AG09309 (cell line): ENCODE data around the gene RGS5.
"Not testable (repeated sequence)": the region's sequence is repeated elsewhere in the genome, so short reads cannot be mapped to it uniquely, and the experiment has no call there.

Experiments used
- DNase-seq: peaks from one replicate; pipeline ENCODE4 v3.0.0-alpha.2; 2010; ENCODE audit warnings: low read depth
- H3K4me3 ChIP-seq: 2 replicates; pipeline ENCODE4 v1.5.1; 2011; ENCODE audit warnings: mild to moderate bottlenecking, low read depth, low read length, moderate library complexity; ENCODE audit not compliant: control insufficient read depth
- TF ChIP-seq, protein P1 (sequence below): IDR thresholded peaks from 2 replicates; pipeline ENCODE4 v1.5.1; 2011; ENCODE audit warnings: mild to moderate bottlenecking, low read depth, low read length, inconsistent platforms; ENCODE audit not compliant: insufficient read depth, control insufficient read depth; ENCODE audit errors: missing control alignments

RGS5 gene

DNA sequence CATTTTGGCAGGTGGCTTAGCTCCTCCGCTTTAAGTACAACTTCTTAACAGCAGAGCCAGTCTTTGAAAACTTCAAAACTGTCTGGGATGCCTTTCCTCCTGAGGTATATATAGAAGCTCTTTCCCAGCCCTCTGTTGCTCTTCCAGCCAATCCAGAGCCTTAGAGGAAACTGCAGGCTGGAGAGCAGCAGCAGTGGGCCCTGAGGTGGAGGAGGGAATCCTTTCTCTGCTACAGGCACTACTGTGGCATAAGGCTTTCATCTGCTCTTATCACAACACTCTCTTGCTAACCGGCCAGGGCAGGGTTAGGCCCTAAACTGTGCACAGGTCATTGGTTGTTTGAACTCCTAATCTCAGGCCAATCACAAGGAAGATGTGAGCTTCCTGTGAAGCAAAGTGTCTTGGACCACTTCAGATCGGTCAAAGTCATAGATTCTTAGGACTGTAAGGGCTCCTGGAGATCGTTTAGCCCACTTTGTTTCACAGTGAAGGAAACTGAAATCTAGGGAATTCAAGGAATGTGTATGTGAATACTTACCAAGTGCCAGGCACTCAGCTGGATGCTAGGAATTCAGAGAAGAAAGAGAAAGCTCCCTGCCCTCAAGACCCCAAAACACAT, at the start of gene RGS5:
Gene RGS5 (minus strand): TSS at position 84 of the 619 bp plus-strand sequence. CDS start 81 bp downstream, at position 3.
- TF ChIP-seq, protein P1, sequence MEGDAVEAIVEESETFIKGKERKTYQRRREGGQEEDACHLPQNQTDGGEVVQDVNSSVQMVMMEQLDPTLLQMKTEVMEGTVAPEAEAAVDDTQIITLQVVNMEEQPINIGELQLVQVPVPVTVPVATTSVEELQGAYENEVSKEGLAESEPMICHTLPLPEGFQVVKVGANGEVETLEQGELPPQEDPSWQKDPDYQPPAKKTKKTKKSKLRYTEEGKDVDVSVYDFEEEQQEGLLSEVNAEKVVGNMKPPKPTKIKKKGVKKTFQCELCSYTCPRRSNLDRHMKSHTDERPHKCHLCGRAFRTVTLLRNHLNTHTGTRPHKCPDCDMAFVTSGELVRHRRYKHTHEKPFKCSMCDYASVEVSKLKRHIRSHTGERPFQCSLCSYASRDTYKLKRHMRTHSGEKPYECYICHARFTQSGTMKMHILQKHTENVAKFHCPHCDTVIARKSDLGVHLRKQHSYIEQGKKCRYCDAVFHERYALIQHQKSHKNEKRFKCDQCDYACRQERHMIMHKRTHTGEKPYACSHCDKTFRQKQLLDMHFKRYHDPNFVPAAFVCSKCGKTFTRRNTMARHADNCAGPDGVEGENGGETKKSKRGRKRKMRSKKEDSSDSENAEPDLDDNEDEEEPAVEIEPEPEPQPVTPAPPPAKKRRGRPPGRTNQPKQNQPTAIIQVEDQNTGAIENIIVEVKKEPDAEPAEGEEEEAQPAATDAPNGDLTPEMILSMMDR: no peak
- no peak for DNase-seq
- H3K4me3 ChIP-seq: no peak within 1 kb of the TSS

- no peak for DNase-seq
- H3K4me3 ChIP-seq: no peak overlapping the region
- TF ChIP-seq, protein P1: no peak
Measured at GRCh38 chr1:163250382-163250974, 47.8 kb upstream of the RGS5 start.

DNA sequence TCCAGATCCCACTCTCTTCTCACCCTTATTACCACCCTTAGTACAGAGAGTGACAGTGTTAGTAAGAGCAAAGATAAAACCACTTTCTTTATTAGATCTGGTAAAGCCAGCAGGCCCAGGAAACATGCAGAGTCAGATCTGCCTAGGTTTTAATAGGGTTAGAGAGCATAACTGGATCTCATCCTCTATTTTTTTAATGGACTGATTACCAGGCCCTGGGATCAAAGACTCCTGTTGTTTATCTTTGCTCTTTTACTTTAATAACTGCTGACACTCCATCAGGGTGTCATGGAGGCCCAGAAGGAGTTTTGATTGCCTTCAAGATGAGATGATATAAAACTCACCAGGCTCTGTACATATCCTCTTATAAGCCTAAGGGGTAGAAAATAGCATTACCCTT, 45.3 kb upstream of the RGS5 start:
- no peak overlapping the region for H3K4me3 ChIP-seq
- TF ChIP-seq, protein P1: no peak
- DNase-seq: no peak

- H3K4me3 ChIP-seq, DNase-seq: not testable (repeated sequence)
Measured at GRCh38 chr1:163244648-163245047, 41.9 kb upstream of the RGS5 start.

- DNase-seq: no peak
Measured at GRCh38 chr1:163241746-163242145, 39.0 kb upstream of the RGS5 start.

DNA sequence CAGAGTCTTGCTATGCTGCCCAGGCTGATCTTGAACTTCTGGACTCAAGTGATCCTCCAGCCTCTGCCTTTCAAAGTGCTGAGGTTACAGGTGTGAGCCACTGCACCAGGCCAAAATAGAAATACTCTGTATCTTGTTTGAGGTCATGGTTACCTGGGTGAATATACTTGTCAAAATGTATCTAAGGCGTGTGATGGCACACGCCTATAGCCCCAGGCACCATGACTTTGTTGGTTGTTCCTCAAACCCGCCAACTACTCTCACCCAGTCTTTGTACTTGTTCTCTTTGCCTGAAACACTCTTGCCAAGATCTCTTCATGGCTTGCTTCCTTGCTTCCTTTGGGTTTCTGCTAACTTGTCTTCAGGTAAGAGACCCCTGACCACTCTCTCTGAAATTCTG, 38.0 kb upstream of the RGS5 start:
- H3K4me3 ChIP-seq: no peak overlapping the region
- DNase-seq: no peak
- TF ChIP-seq, protein P1: no peak

More at GRCh38 chr1:163241746-163242145, 39.0 kb upstream of the RGS5 start:
- no peak overlapping the region for H3K4me3 ChIP-seq
- TF ChIP-seq, protein P1: no peak

GRCh38 chr1:163233643-163234042, 30.9 kb upstream of the RGS5 start:
- DNase-seq: not testable (repeated sequence)

More at GRCh38 chr1:163233643-163234042, 30.9 kb upstream of the RGS5 start:
- H3K4me3 ChIP-seq: not testable (repeated sequence)
